ENCODE measurements around the gene TOX3.

Gene TOX3

GRCh38 chr16:52563767-52564611 is 17.0 kb upstream of the TOX3 start:
- DNase-seq (ENCODE audit: low read depth): no peak

- no peak for DNase-seq (ENCODE audit: low read depth)
Measured at GRCh38 chr16:52562770-52563169, 15.8 kb upstream of the TOX3 start.

GRCh38 chr16:52561910-52562741 is 15.2 kb upstream of the TOX3 start:
- no peak for DNase-seq (ENCODE audit: low read depth)

- DNase-seq (ENCODE audit: low read depth): no peak
Measured at GRCh38 chr16:52558448-52558847, 11.5 kb upstream of the TOX3 start.

- no peak for DNase-seq (ENCODE audit: low read depth)
Measured at GRCh38 chr16:52557236-52557635, 10.3 kb upstream of the TOX3 start.

- no peak for DNase-seq (ENCODE audit: low read depth)
Measured at GRCh38 chr16:52556083-52556482, 9.1 kb upstream of the TOX3 start.

- no peak for DNase-seq (ENCODE audit: low read depth)
Measured at GRCh38 chr16:52555572-52555971, 8.6 kb upstream of the TOX3 start.

- DNase-seq (ENCODE audit: low read depth): no peak
Measured at GRCh38 chr16:52554334-52554733, 7.4 kb upstream of the TOX3 start.

- DNase-seq (ENCODE audit: low read depth): no peak
Measured at GRCh38 chr16:52553322-52553721, 6.4 kb upstream of the TOX3 start.

GRCh38 chr16:52552643-52553042 is 5.7 kb upstream of the TOX3 start:
- no peak for DNase-seq (ENCODE audit: low read depth)

- DNase-seq (ENCODE audit: low read depth): no peak
Measured at GRCh38 chr16:52549011-52549692, 2.2 kb upstream of the TOX3 start.

GRCh38 chr16:52548261-52549010 is 1.5 kb upstream of the TOX3 start:
- no peak for DNase-seq (ENCODE audit: low read depth)

GRCh38 chr16:52547834-52548215 is 882 bp upstream of the TOX3 start:
- no peak for DNase-seq (ENCODE audit: low read depth)

- DNase-seq (ENCODE audit: low read depth): no peak
Measured at GRCh38 chr16:52546291-52547003, 496 bp downstream of the TOX3 start.

- no peak for DNase-seq (ENCODE audit: low read depth)
Measured at GRCh38 chr16:52545898-52546266, 1.1 kb downstream of the TOX3 start.

GRCh38 chr16:52545222-52545897 is 1.6 kb downstream of the TOX3 start:
- no peak for DNase-seq (ENCODE audit: low read depth)

- DNase-seq (ENCODE audit: low read depth): no peak
Measured at GRCh38 chr16:52544703-52545102, 2.2 kb downstream of the TOX3 start.

GRCh38 chr16:52543654-52544053 is 3.3 kb downstream of the TOX3 start:
- DNase-seq (ENCODE audit: low read depth): no peak

- no peak for DNase-seq (ENCODE audit: low read depth)
Measured at GRCh38 chr16:52540910-52541309, 6.0 kb downstream of the TOX3 start.

- DNase-seq (ENCODE audit: low read depth): no peak
Measured at GRCh38 chr16:52539191-52539590, 7.8 kb downstream of the TOX3 start.

- no peak for DNase-seq (ENCODE audit: low read depth)
Measured at GRCh38 chr16:52538511-52538910, 8.4 kb downstream of the TOX3 start.

Data from HS-5 (cell line).